Parietal lobe (tissue), 2 donors: ENCODE measurements around the gene IL18RAP. TPM values are rescaled to one million over a fixed set of nuclear protein-coding genes. Genes with fewer than 3 reads are reported as not detected.

Experiments used
- small RNA-seq: library from RNA; depleted of rRNA; stranded (forward); fragments of <200 nt; gene quantifications from one replicate; pipeline ENCODE3, GENCODE V24; 2014; ENCODE audit warnings: low replicate concordance
- total RNA-seq: library from RNA; depleted of rRNA; stranded (reverse); fragments of >200 nt; gene quantifications from one replicate; pipeline ENCODE4 v1.2.3, GENCODE V29; 2014

IL18RAP gene, protein sequence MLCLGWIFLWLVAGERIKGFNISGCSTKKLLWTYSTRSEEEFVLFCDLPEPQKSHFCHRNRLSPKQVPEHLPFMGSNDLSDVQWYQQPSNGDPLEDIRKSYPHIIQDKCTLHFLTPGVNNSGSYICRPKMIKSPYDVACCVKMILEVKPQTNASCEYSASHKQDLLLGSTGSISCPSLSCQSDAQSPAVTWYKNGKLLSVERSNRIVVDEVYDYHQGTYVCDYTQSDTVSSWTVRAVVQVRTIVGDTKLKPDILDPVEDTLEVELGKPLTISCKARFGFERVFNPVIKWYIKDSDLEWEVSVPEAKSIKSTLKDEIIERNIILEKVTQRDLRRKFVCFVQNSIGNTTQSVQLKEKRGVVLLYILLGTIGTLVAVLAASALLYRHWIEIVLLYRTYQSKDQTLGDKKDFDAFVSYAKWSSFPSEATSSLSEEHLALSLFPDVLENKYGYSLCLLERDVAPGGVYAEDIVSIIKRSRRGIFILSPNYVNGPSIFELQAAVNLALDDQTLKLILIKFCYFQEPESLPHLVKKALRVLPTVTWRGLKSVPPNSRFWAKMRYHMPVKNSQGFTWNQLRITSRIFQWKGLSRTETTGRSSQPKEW
- total RNA-seq, result not detected

GRCh38 chr2:102422910-102423309, at the start of gene IL18RAP:
IL18RAP (plus strand) TSS chr2:102423160; CDS start chr2:102423278, 118 bp downstream.

GRCh38 chr2:102473020-102473419, 50.1 kb downstream of the IL18RAP start, which contains the start of gene SLC9A4:
SLC9A4 (plus strand) TSS chr2:102473226; CDS start chr2:102473760, 534 bp downstream.

Small RNAs within 50 kb of the gene (small RNA-seq; reads per million reads assigned to genes)
- not detected for gene MIR4772

Other genes starting within 250 kb of the IL18RAP start
- 0.63 TPM for gene IL1RL2, start 236.1 kb upstream of the IL18RAP start, total RNA-seq
- gene IL1RL1, start 111.6 kb upstream of the IL18RAP start, total RNA-seq, result not detected
- gene IL18R1, start 67.4 kb upstream of the IL18RAP start, total RNA-seq, result 0.63 TPM
- 0.63 TPM for gene SLC9A4, start 50.1 kb downstream of the IL18RAP start, total RNA-seq
- 0.63 TPM for gene SLC9A2, start 196.4 kb downstream of the IL18RAP start, total RNA-seq